Bronchial epithelial cell (primary cell): Measurements from ENCODE around the gene FYN. TPM values are rescaled to one million over a fixed set of nuclear protein-coding genes. Genes with fewer than 3 reads are reported as not detected.
"Not testable (repeated sequence)": the region's sequence is repeated elsewhere in the genome, so short reads cannot be mapped to it uniquely, and the experiment has no call there.

ENCODE experiments used
- DNase-seq: peaks from one replicate; pipeline ENCODE4 v3.0.0-alpha.2; 2010; ENCODE audit warnings: low read depth
- FAIRE-seq: peaks from 2 replicates; lab custom pipeline; 2011; peaks lifted over from hg19 to GRCh38; lab: Jason Lieb, UNC
- H3K27me3 ChIP-seq: 2 replicates; pipeline ENCODE4 v1.5.1; 2011; ENCODE audit warnings: low read length; ENCODE audit not compliant: control insufficient read depth, insufficient read depth
- H3K36me3 ChIP-seq: 2 replicates; pipeline ENCODE4 v1.5.1; 2011; ENCODE audit warnings: low read length; ENCODE audit not compliant: control insufficient read depth, insufficient read depth
- H3K4me3 ChIP-seq: 2 replicates; pipeline ENCODE4 v1.5.1; 2011; ENCODE audit warnings: mild to moderate bottlenecking, low read depth, low read length, control low read depth
- total RNA-seq: library from RNA; depleted of rRNA; stranded (reverse); fragments of >200 nt; gene quantifications from 2 replicates; pipeline ENCODE4 v1.2.1, GENCODE V29; 2014
- TF ChIP-seq, protein P1 (sequence below): IDR thresholded peaks from 2 replicates; pipeline ENCODE4 v1.5.1; 2011; ENCODE audit warnings: mild to moderate bottlenecking, moderate library complexity, low read length, control low read depth, inconsistent platforms; ENCODE audit not compliant: insufficient read depth, severe bottlenecking

FYN gene
- total RNA-seq, 1 donor from 2014 or later: 38.7 TPM

DNA sequence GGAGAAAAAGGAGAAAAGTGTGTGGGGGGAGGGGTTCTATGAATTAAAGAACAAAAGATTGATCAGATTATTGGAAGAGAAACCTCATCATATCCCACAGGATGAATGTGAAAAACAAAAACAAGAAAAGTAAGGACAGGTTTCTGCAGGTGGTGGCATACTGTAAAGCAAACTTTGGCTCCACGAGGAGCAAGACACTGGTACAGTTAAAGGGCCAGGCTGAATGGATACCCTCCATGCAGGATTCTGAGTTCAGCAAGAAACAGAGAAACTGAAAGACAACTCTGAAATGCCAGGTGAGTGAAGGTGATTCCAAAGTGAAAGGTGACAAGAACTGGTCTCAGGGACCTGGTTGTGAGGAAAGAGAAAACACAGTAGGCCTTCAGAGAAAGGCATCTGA, 37.4 kb downstream of the FYN start:
- DNase-seq: no peak
- Histone ChIP-seq H3K27me3 (no peaks in the 10 kb centered on the region), H3K4me3 (no peak overlapping the region), H3K36me3 (no peaks in the 10 kb centered on the region)
- TF ChIP-seq, protein P1, sequence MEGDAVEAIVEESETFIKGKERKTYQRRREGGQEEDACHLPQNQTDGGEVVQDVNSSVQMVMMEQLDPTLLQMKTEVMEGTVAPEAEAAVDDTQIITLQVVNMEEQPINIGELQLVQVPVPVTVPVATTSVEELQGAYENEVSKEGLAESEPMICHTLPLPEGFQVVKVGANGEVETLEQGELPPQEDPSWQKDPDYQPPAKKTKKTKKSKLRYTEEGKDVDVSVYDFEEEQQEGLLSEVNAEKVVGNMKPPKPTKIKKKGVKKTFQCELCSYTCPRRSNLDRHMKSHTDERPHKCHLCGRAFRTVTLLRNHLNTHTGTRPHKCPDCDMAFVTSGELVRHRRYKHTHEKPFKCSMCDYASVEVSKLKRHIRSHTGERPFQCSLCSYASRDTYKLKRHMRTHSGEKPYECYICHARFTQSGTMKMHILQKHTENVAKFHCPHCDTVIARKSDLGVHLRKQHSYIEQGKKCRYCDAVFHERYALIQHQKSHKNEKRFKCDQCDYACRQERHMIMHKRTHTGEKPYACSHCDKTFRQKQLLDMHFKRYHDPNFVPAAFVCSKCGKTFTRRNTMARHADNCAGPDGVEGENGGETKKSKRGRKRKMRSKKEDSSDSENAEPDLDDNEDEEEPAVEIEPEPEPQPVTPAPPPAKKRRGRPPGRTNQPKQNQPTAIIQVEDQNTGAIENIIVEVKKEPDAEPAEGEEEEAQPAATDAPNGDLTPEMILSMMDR: no peak
- FAIRE-seq: no peak

DNA sequence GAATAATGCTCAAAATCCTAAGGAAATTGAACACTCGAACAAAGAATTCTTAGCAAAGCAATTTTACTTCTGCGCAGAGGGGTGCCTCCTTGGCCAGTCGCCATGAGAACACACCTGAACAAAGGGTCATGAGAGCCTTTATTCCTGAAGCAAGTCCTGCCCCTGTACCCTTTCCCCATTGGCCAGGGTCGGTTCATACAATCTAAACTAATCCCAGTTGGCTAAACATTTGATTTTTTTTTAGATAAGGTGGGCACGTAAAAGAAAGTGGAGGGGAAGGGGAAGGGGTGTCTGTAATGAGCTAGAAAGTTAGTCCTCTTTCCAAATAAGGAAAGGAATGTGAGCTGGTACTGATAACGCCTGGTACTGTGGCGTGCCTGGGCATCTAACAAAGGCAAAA, 37.9 kb downstream of the FYN start:
- FAIRE-seq, DNase-seq, H3K27me3 ChIP-seq, H3K4me3 ChIP-seq, H3K36me3 ChIP-seq: not testable (repeated sequence)

DNA sequence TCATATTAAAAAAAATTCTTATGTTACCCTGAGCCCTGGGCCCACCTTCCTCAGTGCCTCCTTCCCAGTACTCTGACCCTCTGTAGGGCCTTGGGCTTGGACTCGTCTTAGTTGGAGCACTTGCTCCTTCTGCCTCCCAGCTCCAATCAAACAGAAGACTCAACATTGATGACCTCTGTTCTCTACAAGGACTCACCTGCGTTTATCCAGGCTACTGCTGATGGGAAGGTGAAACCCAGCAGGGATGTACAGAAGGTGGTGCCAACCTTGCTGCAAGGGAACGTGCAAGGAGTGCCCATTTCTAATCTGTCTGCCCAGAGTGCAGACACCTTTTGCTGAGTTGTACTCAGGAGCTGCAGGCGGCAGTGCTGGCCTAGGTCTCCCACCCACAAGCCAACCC, 38.9 kb downstream of the FYN start:
- no peaks in the 10 kb centered on the region for H3K27me3 ChIP-seq
- no peak for DNase-seq
- no peak for FAIRE-seq
- no peaks in the 10 kb centered on the region for H3K36me3 ChIP-seq
- H3K4me3 ChIP-seq: no peak overlapping the region
- TF ChIP-seq, protein P1: no peak

DNA sequence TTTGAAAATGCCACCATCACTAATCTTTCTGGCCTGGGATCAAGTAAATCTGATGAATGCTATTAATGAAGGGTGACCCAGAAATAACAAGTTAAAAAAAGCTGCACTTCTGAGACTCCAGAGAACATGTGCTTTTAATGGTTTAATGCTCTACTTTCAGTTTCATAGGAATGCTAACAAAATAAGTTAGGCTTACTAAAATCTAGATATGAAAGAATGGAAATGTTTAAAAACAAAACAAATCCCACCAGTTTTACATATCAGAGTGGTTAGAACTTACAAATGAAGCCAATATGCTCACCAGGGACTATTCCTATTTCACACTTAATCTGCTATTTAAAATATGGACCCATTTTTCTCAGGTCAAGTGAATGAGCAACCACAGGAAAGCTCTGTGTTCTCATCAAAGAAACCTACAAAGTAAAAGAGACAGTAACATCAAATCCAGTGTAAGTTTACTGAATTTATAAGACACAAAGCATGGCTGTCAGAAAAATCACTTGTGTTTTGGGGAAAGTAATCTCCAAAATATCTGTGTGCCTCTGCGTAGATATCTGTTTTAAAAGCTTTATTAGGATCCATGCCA, 40.3 kb downstream of the FYN start:
- FAIRE-seq: no peak

DNA sequence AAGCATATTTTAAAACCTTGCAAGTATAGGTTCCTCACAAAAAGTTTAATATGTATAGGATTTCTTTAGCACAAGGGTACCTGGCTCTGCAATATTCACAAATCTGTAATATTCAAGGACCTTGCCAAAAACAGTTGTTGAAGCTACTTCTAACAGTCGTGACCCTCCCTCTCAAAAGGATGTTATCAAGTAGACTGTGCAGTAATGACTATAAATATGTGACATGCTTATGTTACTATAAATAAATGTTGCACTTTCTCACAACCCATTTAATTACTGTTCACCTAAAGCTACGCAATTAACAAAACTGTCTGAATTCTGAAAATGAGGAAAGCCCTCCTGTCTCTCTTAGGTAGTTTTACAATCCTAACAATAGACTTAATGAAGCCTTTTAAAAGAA, 41.8 kb downstream of the FYN start:
- H3K27me3 ChIP-seq: no peaks in the 10 kb centered on the region
- no peak for DNase-seq
- FAIRE-seq: no peak
- no peak overlapping the region for H3K4me3 ChIP-seq
- no peaks in the 10 kb centered on the region for H3K36me3 ChIP-seq
- TF ChIP-seq, protein P1: no peak

More for the DNA sequence above, 40.3 kb downstream of the FYN start:
- Histone ChIP-seq H3K36me3 (no peaks in the 10 kb centered on the region), H3K27me3 (no peaks in the 10 kb centered on the region), H3K4me3 (no peak overlapping the region)
- DNase-seq: no peak
- TF ChIP-seq, protein P1: no peak

DNA sequence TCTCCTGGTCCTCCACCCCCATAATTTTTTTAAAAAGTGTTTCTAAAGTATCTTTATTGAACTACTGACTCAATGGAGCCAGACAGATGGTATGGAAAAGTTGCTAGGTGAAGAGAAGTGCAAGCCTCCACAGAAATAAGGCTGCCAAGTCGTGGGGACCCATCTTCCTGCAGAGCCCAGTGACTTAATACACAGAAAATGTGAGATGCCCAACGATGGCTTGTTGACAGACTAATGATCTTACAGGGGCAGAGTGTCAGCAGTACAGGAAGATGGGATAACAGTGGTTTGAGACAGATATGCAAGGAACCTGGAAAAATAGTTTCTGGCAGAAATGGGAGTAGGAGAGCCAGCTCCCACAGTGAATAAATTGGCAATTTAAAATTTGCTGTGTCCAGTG, 43.3 kb downstream of the FYN start:
- no peak for FAIRE-seq
- Histone ChIP-seq H3K27me3 (no peaks in the 10 kb centered on the region), H3K36me3 (no peaks in the 10 kb centered on the region), H3K4me3 (no peak overlapping the region)
- TF ChIP-seq, protein P1: no peak
- no peak for DNase-seq
